RWPE1 (cell line): ENCODE results near the gene CWH43.

Experiments
- CTCF ChIA-PET: fragments of 350-600 bp; sonication (Branson Sonifier 250); formaldehyde crosslinking; extraction: SDS; loops from one replicate; lab custom pipeline; 2021; lab: Yijun Ruan, JAX
- POLR2A ChIA-PET: fragments of 400-600 bp; formaldehyde crosslinking; extraction: SDS; loops from one replicate; lab custom pipeline; 2020; ENCODE audit warnings: antibody characterized with exemption; ENCODE audit not compliant: low non-redundant PET; lab: Yijun Ruan, JAX
- DNase-seq: peaks from one replicate; pipeline ENCODE4 v3.0.0; 2012; ENCODE audit warnings: low spot score
- H3K27ac ChIP-seq: fragments of 450-650 bp; 2 replicates; pipeline ENCODE4 v1.5.1; 2017
- TF ChIP-seq, protein P1 (sequence below): fragments of 450-650 bp; conservative IDR thresholded peaks from 2 replicates; pipeline ENCODE4 v1.5.1; 2017; ENCODE audit warnings: low read depth, mild to moderate bottlenecking

Gene CWH43

DNA sequence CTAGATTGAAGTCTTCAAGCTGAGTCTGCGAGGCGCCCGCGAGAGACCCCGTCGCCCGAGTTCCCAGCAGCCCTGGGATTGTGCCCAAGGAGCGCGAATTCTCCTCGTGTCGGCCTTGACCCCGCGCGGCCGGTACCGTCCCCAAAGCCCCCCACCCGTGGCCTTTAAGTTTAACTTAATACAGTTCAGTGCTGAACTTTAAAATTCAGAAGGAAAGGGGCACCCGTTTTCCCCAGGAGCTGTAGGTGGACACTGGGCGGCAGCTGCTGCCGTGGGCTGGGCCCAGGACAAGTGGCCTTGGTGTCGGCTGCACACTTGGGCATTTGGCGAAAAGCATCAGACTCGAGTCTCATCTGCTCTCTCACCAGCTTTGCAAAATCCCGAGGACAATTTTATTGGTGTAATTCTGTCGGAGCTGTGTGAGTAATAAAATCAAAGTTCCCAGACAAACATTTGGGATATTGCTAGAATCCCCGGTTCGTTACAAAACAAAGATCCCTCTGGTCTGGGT is 634 bp downstream of the CWH43 start:
- CTCF ChIA-PET, result interaction anchor here (0.7 kb wide), 1 partner anchor 23 kb away, joined by 4 read pairs; no protein-coding TSS in a partner anchor
- H3K27ac ChIP-seq, result no peak overlapping the region
- DNase-seq, result no peak
- TF ChIP-seq, protein P1, sequence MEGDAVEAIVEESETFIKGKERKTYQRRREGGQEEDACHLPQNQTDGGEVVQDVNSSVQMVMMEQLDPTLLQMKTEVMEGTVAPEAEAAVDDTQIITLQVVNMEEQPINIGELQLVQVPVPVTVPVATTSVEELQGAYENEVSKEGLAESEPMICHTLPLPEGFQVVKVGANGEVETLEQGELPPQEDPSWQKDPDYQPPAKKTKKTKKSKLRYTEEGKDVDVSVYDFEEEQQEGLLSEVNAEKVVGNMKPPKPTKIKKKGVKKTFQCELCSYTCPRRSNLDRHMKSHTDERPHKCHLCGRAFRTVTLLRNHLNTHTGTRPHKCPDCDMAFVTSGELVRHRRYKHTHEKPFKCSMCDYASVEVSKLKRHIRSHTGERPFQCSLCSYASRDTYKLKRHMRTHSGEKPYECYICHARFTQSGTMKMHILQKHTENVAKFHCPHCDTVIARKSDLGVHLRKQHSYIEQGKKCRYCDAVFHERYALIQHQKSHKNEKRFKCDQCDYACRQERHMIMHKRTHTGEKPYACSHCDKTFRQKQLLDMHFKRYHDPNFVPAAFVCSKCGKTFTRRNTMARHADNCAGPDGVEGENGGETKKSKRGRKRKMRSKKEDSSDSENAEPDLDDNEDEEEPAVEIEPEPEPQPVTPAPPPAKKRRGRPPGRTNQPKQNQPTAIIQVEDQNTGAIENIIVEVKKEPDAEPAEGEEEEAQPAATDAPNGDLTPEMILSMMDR, result no peak
- POLR2A ChIA-PET, result no interaction called here

- ChIA-PET POLR2A (no interaction called here), CTCF (no interaction called here)
- DNase-seq, result no peak
- TF ChIP-seq, protein P1, result no peak
- H3K27ac ChIP-seq, result no peak overlapping the region
These were observed 3.6 kb downstream of the CWH43 start for GRCh38 chr4:48989461-48990203.

- TF ChIP-seq, protein P1, result no peak
- no peak overlapping the region for H3K27ac ChIP-seq
- no peak for DNase-seq
- ChIA-PET POLR2A (no interaction called here), CTCF (interaction anchor here (0.6 kb wide), 1 partner anchor 886 kb away, joined by 3 read pairs; no protein-coding TSS in a partner anchor)
These were observed 5.3 kb downstream of the CWH43 start for GRCh38 chr4:48991357-48991756.

GRCh38 chr4:48997962-48998361 is 11.9 kb downstream of the CWH43 start:
- no peak overlapping the region for H3K27ac ChIP-seq
- ChIA-PET POLR2A (no interaction called here), CTCF (no interaction called here)
- DNase-seq, result no peak
- TF ChIP-seq, protein P1, result no peak

GRCh38 chr4:48998440-48998839 is 12.4 kb downstream of the CWH43 start:
- POLR2A ChIA-PET, result no interaction called here

DNA sequence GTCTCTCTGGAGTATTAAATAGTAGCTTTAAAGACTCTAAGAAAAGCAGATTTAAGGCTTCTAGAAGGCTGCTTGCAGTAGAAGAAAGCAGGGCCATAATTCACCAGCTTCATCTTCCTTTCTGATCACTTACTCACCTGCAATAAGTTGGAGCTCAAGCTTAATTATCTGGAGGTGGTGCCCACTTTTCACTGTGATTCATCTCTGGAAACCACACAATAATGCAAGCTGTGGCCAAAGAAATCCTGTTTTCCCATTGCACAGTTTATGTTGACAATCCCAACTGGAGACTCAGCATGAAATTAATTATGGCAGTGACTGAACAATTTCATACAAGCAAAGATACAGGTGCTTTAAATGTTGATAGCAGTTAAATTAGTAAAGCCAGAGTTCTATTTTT is 14.7 kb downstream of the CWH43 start:
- TF ChIP-seq, protein P1, result no peak
- DNase-seq, result no peak
- POLR2A ChIA-PET, result no interaction called here
- H3K27ac ChIP-seq, result no peak overlapping the region
- CTCF ChIA-PET, result no interaction called here

More at GRCh38 chr4:48998440-48998839, 12.4 kb downstream of the CWH43 start:
- no peak overlapping the region for H3K27ac ChIP-seq
- CTCF ChIA-PET, result no interaction called here
- TF ChIP-seq, protein P1, result no peak
- no peak for DNase-seq
